H1 (cell line): Measurements from ENCODE around the gene SLIT3. TPM values are rescaled to one million over a fixed set of nuclear protein-coding genes. Genes with fewer than 3 reads are reported as not detected.

Experiments used
- CREB1 ChIP-seq: IDR thresholded peaks from 2 replicates; pipeline ENCODE4 v1.6.1; 2012; ENCODE audit warnings: inconsistent platforms
- POU5F1 ChIP-seq: IDR thresholded peaks from 2 replicates; pipeline ENCODE4 v1.6.1; 2011; ENCODE audit warnings: low read depth, mild to moderate bottlenecking, low read length, moderate library complexity
- RBBP5 ChIP-seq: IDR thresholded peaks from 2 replicates; pipeline ENCODE4 v1.7.1; 2012; ENCODE audit warnings: low read depth, mild to moderate bottlenecking, inconsistent platforms, low read length, moderate library complexity, borderline replicate concordance
- polyA plus RNA-seq, 7 experiments: library from polyadenylated mRNA; depleted of rRNA in 3 of 7; stranded (reverse) in 5 of 7; unstranded in 2 of 7; fragments of >200 nt in 5 of 7; fragments of 200-250 nt in 2 of 7; gene quantifications; 1 replicate in 5 of 7; 2 replicates in 1 of 7; 4 replicates in 1 of 7; pipeline versions ENCODE4 v1.2.1 to v1.2.3, GENCODE V29; 2011 to 2013; ENCODE audit warnings: missing spikeins in 2 of 7, mixed read lengths in 2 of 7
- total RNA-seq: library from RNA; stranded (reverse); fragmentation: NEBNext Ultra II Directional; extraction: Animal tissue kit (Norgen Biotek cat#: 25700); gene quantifications from 2 replicates; pipeline ENCODE4 v1.2.1, GENCODE V29; 2021

Gene SLIT3
- total and polyA plus RNA-seq, 2 of the 8 experiments (the other 6 are each of a cell fraction or from before 2014, with no cell fraction given): 1.1 to 1.2 TPM

- TF ChIP-seq CREB1: no peak
- TF ChIP-seq RBBP5: no peak
- TF ChIP-seq POU5F1: no peak
Measured at GRCh38 chr5:169273881-169274280, 27.1 kb downstream of the SLIT3 start (continued).
